ENCODE data around the gene CCDC192.

The CCDC192 gene

DNA sequence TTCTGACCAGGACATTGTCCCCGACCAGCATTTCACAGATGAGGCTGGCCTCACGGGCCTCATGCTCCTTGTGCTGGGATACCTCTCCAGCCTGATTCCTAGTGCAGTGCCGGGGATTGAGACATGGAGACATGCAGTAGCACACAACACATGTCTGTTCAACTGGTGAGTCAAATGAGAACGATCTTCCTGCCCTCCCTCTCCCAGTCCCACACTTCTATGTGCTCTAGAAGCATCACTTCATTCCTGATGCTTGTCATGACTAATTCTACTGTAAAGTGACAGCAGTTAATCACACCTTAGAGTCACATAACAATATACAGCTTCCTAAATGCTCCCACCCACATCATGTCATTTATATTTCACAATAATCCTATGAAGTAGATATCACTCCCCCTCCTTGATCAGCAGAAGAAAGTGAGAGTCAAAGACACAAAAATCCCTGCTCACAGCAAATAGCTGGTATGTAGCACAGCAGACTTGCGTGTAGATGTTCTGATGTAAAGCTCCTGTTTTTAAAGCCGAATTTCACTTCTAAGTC is 101.8 kb downstream of the CCDC192 start:
- H3K9ac ChIP-seq (ENCODE audit: low read depth in 1 of 2, low read length in 2 of 2): no peak overlapping the region
- H3K27ac ChIP-seq (ENCODE audit: low read depth in 2 of 2, low read length in 2 of 2): no peak overlapping the region
- no peak overlapping the region for H3K4me3 ChIP-seq (ENCODE audit: low read length in 2 of 2)
- no peaks in the 10 kb centered on the region for H3K36me3 ChIP-seq (ENCODE audit: control insufficient read depth in 2 of 2, insufficient read depth in 2 of 2, low read length in 2 of 2)
- peaks cover 0 to 5% of the 10 kb centered on the region in 2 donors for H3K4me1 ChIP-seq (ENCODE audit: control insufficient read depth in 2 of 2, insufficient read depth in 2 of 2, low read length in 2 of 2)
- no peaks in the 10 kb centered on the region for H3K27me3 ChIP-seq (ENCODE audit: control insufficient read depth in 2 of 2, insufficient read depth in 2 of 2, low read length in 2 of 2)
- no peaks in the 10 kb centered on the region for H3K9me3 ChIP-seq (ENCODE audit: control insufficient read depth in 2 of 2, low read length in 2 of 2)

GRCh38 chr5:127805448-127805847 is 102.3 kb downstream of the CCDC192 start:
- Histone ChIP-seq H3K4me1 (ENCODE audit: control insufficient read depth in 2 of 2, insufficient read depth in 2 of 2, low read length in 2 of 2) (peaks cover 0 to 5% of the 10 kb centered on the region in 2 donors), H3K9ac (ENCODE audit: low read depth in 1 of 2, low read length in 2 of 2) (no peak overlapping the region), H3K27me3 (ENCODE audit: control insufficient read depth in 2 of 2, insufficient read depth in 2 of 2, low read length in 2 of 2) (no peaks in the 10 kb centered on the region), H3K27ac (ENCODE audit: low read depth in 2 of 2, low read length in 2 of 2) (no peak overlapping the region), H3K36me3 (ENCODE audit: control insufficient read depth in 2 of 2, insufficient read depth in 2 of 2, low read length in 2 of 2) (no peaks in the 10 kb centered on the region), H3K9me3 (ENCODE audit: control insufficient read depth in 2 of 2, low read length in 2 of 2) (no peaks in the 10 kb centered on the region), H3K4me3 (ENCODE audit: low read length in 2 of 2) (no peak overlapping the region)

DNA sequence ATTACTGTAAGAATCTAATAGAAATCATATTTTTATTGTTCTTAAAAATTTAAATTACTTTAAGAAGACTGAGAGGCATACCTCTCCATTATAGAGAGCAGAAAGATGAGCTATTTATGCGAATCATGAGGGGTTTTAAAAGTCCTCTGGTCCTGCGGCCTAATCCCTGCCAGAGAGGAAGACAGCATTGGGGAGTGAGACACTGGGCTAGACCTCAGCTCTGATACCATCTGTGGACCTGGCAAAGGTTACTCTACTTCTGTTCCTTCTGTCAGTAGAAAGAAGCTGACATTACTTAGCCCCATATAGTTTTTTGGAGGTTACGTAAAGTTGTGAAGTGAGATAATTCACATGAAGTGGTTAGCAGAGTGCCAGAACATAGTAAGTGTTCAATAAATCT is 103.6 kb downstream of the CCDC192 start:
- Histone ChIP-seq H3K36me3 (ENCODE audit: control insufficient read depth in 2 of 2, insufficient read depth in 2 of 2, low read length in 2 of 2) (no peaks in the 10 kb centered on the region), H3K9ac (ENCODE audit: low read depth in 1 of 2, low read length in 2 of 2) (no peak overlapping the region)

DNA sequence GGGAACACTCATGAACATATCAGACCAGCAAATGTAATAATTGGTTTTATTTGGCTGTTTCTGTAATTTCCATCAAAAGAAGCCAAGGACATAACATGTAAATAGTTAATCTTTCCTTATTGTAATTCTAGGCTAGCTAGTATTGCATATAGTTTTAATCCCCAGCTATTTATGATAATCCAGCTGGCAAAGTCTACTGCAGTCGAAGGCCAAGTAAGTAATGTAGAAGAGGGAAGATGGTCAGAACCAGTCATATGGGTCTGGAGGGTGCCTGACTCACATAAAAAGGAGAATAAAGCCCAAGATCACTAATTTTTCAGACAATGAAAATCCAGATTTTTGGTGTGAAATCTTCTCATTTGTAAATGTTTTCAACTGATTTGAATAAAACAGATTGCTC is 106.3 kb downstream of the CCDC192 start:
- Histone ChIP-seq H3K27me3 (ENCODE audit: control insufficient read depth in 2 of 2, insufficient read depth in 2 of 2, low read length in 2 of 2) (no peaks in the 10 kb centered on the region), H3K27ac (ENCODE audit: low read depth in 2 of 2, low read length in 2 of 2) (no peak overlapping the region), H3K4me1 (ENCODE audit: control insufficient read depth in 2 of 2, insufficient read depth in 2 of 2, low read length in 2 of 2) (no peaks in the 10 kb centered on the region), H3K9me3 (ENCODE audit: control insufficient read depth in 2 of 2, low read length in 2 of 2) (no peaks in the 10 kb centered on the region), H3K4me3 (ENCODE audit: low read length in 2 of 2) (no peak overlapping the region), H3K9ac (ENCODE audit: low read depth in 1 of 2, low read length in 2 of 2) (no peak overlapping the region), H3K36me3 (ENCODE audit: control insufficient read depth in 2 of 2, insufficient read depth in 2 of 2, low read length in 2 of 2) (no peaks in the 10 kb centered on the region)

More for the DNA sequence above, 103.6 kb downstream of the CCDC192 start:
- H3K4me1 ChIP-seq (ENCODE audit: control insufficient read depth in 2 of 2, insufficient read depth in 2 of 2, low read length in 2 of 2): peaks cover 0 to 5% of the 10 kb centered on the region in 2 donors
- no peaks in the 10 kb centered on the region for H3K9me3 ChIP-seq (ENCODE audit: control insufficient read depth in 2 of 2, low read length in 2 of 2)
- no peaks in the 10 kb centered on the region for H3K27me3 ChIP-seq (ENCODE audit: control insufficient read depth in 2 of 2, insufficient read depth in 2 of 2, low read length in 2 of 2)
- no peak overlapping the region for H3K4me3 ChIP-seq (ENCODE audit: low read length in 2 of 2)
- no peak overlapping the region for H3K27ac ChIP-seq (ENCODE audit: low read depth in 2 of 2, low read length in 2 of 2)

GRCh38 chr5:127810017-127810416 is 106.8 kb downstream of the CCDC192 start:
- Histone ChIP-seq H3K9ac (ENCODE audit: low read depth in 1 of 2, low read length in 2 of 2) (no peak overlapping the region), H3K36me3 (ENCODE audit: control insufficient read depth in 2 of 2, insufficient read depth in 2 of 2, low read length in 2 of 2) (no peaks in the 10 kb centered on the region), H3K27me3 (ENCODE audit: control insufficient read depth in 2 of 2, insufficient read depth in 2 of 2, low read length in 2 of 2) (no peaks in the 10 kb centered on the region), H3K4me3 (ENCODE audit: low read length in 2 of 2) (no peak overlapping the region), H3K4me1 (ENCODE audit: control insufficient read depth in 2 of 2, insufficient read depth in 2 of 2, low read length in 2 of 2) (no peaks in the 10 kb centered on the region), H3K9me3 (ENCODE audit: control insufficient read depth in 2 of 2, low read length in 2 of 2) (no peaks in the 10 kb centered on the region), H3K27ac (ENCODE audit: low read depth in 2 of 2, low read length in 2 of 2) (no peak overlapping the region)

DNA sequence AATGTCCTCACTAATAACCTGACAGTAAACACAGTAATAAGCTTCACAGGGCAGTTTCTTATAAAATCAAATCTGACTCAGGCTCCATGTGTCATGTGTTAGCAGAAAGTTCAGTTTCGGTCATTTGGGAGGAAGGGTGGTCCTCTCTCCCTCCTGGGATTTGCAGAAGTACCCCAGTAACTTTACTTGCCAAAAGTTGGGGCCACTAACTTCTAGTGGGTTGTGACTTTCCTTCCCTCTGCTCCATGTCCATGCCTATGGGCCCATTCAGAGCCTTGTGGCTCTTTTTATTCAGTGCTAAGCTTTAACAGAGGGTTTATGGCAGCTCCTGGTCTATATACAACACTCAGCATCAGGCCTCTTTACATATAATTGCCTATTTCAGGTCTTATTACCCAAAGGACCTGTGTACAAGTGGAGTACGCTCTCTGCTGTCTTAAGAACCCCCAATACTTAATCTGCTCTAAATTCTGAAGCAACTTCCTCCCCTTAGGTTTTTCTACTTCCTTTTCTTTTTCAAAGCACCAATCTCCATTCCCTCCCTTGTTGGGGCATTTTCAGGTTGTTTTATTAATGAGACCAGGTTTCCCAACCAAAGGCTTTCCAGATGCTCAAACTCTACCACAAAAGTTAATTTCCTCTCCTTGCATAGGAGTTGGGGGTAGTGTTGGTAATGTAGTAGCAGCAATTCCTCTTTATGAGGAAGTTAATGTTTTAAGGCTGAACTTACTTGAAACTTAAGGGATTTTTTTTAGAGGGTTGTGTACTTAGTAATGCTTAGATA is 107.7 kb downstream of the CCDC192 start:
- H3K4me3 ChIP-seq (ENCODE audit: low read length in 2 of 2): no peak overlapping the region
- H3K9ac ChIP-seq (ENCODE audit: low read depth in 1 of 2, low read length in 2 of 2): no peak overlapping the region
- H3K36me3 ChIP-seq (ENCODE audit: control insufficient read depth in 2 of 2, insufficient read depth in 2 of 2, low read length in 2 of 2): no peaks in the 10 kb centered on the region
- no peak overlapping the region for H3K27ac ChIP-seq (ENCODE audit: low read depth in 2 of 2, low read length in 2 of 2)
- H3K4me1 ChIP-seq (ENCODE audit: control insufficient read depth in 2 of 2, insufficient read depth in 2 of 2, low read length in 2 of 2): no peaks in the 10 kb centered on the region
- H3K9me3 ChIP-seq (ENCODE audit: control insufficient read depth in 2 of 2, low read length in 2 of 2): no peaks in the 10 kb centered on the region
- H3K27me3 ChIP-seq (ENCODE audit: control insufficient read depth in 2 of 2, insufficient read depth in 2 of 2, low read length in 2 of 2): no peaks in the 10 kb centered on the region

DNA sequence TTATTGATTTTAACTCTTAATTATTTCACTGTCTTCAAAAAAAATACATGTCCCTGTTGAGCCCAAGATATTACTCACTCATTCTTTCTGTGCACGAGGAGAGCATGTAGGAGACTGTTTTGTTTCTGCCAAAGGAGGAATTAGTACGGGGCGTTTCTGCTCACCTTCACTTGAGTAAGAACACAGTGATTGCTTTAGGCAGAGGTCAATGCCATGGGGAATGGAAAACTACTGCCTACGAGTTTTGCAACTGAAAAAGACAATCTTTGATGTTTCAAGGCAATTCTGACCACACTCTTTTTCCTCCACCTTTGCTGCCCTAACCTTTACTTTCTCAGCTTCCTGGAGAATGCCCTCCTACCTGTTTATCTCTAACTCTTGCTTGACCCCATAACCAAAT is 109.4 kb downstream of the CCDC192 start:
- H3K27ac ChIP-seq (ENCODE audit: low read depth in 2 of 2, low read length in 2 of 2): no peak overlapping the region

DNA sequence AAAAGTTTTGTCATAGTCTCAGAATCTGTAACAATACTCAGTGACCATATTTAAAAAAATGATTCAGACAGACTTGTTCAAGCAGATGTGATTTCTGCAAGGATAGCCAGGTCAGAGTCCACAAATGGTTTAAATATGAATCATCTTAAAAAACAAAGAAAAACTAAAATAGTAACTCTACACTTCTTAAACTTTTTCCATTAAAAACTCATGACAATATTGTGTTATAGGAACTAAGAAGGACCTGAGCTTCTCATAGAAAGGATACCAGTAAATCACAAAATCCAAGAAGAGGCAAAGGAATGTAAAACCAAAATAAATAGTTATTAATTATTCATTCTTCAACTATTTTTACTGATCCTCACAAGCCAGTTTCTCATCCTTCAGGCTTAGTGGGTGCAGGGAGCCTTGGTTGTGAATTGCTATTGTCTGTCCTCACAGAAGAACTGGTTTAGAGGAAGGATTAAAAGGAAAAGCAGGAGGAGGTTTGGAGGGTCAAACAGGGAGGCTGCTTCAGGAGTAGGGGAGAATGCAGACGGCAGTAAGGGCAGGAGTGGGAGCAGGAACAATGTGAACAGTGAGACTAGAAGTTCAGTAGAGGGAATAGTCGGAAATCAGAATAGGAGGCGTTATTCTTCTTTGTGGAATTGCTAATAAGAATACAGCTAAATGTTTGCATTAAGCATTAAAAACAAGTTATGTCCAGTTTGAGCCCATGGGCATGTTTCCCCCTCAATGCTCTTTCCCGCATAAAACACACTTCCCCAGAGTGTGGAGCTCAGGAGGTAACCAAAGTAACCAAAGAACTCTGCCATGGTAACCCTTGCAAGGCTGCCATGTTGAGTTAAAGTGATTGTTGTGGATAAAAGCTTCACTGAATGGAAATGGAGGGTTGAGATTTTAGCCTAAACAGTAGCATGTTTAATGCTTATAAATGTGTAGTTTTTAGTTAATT is 110.7 kb downstream of the CCDC192 start:
- H3K4me3 ChIP-seq (ENCODE audit: low read length in 2 of 2): no peak overlapping the region
- no peak overlapping the region for H3K9ac ChIP-seq (ENCODE audit: low read depth in 1 of 2, low read length in 2 of 2)
- peak overlapping the region in 1 of 2 donors; percentile 6 for H3K27ac ChIP-seq (ENCODE audit: low read depth in 2 of 2, low read length in 2 of 2)
- no peaks in the 10 kb centered on the region for H3K4me1 ChIP-seq (ENCODE audit: control insufficient read depth in 2 of 2, insufficient read depth in 2 of 2, low read length in 2 of 2)
- no peaks in the 10 kb centered on the region for H3K36me3 ChIP-seq (ENCODE audit: control insufficient read depth in 2 of 2, insufficient read depth in 2 of 2, low read length in 2 of 2)
- no peaks in the 10 kb centered on the region for H3K27me3 ChIP-seq (ENCODE audit: control insufficient read depth in 2 of 2, insufficient read depth in 2 of 2, low read length in 2 of 2)
- no peaks in the 10 kb centered on the region for H3K9me3 ChIP-seq (ENCODE audit: control insufficient read depth in 2 of 2, low read length in 2 of 2)

More for the DNA sequence above, 109.4 kb downstream of the CCDC192 start:
- no peaks in the 10 kb centered on the region for H3K27me3 ChIP-seq (ENCODE audit: control insufficient read depth in 2 of 2, insufficient read depth in 2 of 2, low read length in 2 of 2)
- no peaks in the 10 kb centered on the region for H3K36me3 ChIP-seq (ENCODE audit: control insufficient read depth in 2 of 2, insufficient read depth in 2 of 2, low read length in 2 of 2)
- no peak overlapping the region for H3K4me3 ChIP-seq (ENCODE audit: low read length in 2 of 2)
- no peaks in the 10 kb centered on the region for H3K9me3 ChIP-seq (ENCODE audit: control insufficient read depth in 2 of 2, low read length in 2 of 2)
- H3K4me1 ChIP-seq (ENCODE audit: control insufficient read depth in 2 of 2, insufficient read depth in 2 of 2, low read length in 2 of 2): no peaks in the 10 kb centered on the region
- no peak overlapping the region for H3K9ac ChIP-seq (ENCODE audit: low read depth in 1 of 2, low read length in 2 of 2)

DNA sequence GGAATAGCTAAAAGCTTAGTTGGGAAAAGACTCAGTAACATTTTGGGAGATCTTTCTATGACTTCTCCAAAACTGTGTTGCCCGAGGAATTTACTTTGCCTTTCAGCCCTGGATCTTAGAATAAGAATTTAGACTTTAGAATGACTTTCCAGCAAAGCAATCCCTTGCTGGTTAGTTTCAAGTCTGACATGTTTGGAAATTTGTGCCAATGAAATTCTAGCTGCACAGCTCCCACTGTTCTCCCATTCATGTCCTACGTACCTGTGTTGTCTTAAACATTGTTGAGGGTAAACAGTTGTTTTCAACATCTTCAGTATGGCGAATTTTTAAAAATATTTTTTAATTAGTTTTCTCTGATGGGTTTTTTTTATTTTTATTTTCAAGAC is 111.4 kb downstream of the CCDC192 start:
- Histone ChIP-seq H3K9ac (ENCODE audit: low read depth in 1 of 2, low read length in 2 of 2) (no peak overlapping the region), H3K27ac (ENCODE audit: low read depth in 2 of 2, low read length in 2 of 2) (no peak overlapping the region), H3K9me3 (ENCODE audit: control insufficient read depth in 2 of 2, low read length in 2 of 2) (no peaks in the 10 kb centered on the region), H3K27me3 (ENCODE audit: control insufficient read depth in 2 of 2, insufficient read depth in 2 of 2, low read length in 2 of 2) (no peaks in the 10 kb centered on the region), H3K4me3 (ENCODE audit: low read length in 2 of 2) (no peak overlapping the region), H3K4me1 (ENCODE audit: control insufficient read depth in 2 of 2, insufficient read depth in 2 of 2, low read length in 2 of 2) (no peaks in the 10 kb centered on the region), H3K36me3 (ENCODE audit: control insufficient read depth in 2 of 2, insufficient read depth in 2 of 2, low read length in 2 of 2) (no peaks in the 10 kb centered on the region)

All from mucosa of rectum (tissue), 2 donors.